MM.1S (cell line): ENCODE results near the gene TXNDC11.

Source experiments
- DNase-seq: peaks from one replicate; pipeline ENCODE4 v3.0.0-alpha.2; 2015
- H2AFZ ChIP-seq: fragments of 300-600 bp; sonication (generic); 2 replicates; pipeline ENCODE4 v1.6.0; 2016; ENCODE audit warnings: antibody characterized with exemption, low read length
- H3F3A ChIP-seq: fragments of 300-600 bp; sonication (generic); 2 replicates; pipeline ENCODE4 v1.6.1; 2016; ENCODE audit warnings: mild to moderate bottlenecking, antibody characterized with exemption, low read length, moderate library complexity, mixed read lengths; ENCODE audit not compliant: insufficient read depth
- H3K27ac ChIP-seq: fragments of 300-600 bp; sonication (generic); 2 replicates; pipeline ENCODE4 v1.5.1; 2016; ENCODE audit warnings: mild to moderate bottlenecking, low read length
- H3K27me3 ChIP-seq: fragments of 300-600 bp; sonication (generic); replicated peaks from 2 replicates; pipeline ENCODE4 v1.6.0; 2016; ENCODE audit warnings: low read length; ENCODE audit not compliant: insufficient read depth
- H3K36me3 ChIP-seq: fragments of 300-600 bp; sonication (generic); replicated peaks from 2 replicates; pipeline ENCODE4 v1.6.1; 2016; ENCODE audit warnings: mild to moderate bottlenecking, low read length, mixed read lengths; ENCODE audit not compliant: insufficient read depth
- H3K4me1 ChIP-seq: fragments of 300-600 bp; sonication (generic); 2 replicates; pipeline ENCODE4 v1.6.1; 2016; ENCODE audit warnings: low read length, mixed read lengths
- H3K4me2 ChIP-seq: fragments of 300-600 bp; sonication (generic); 2 replicates; pipeline ENCODE4 v1.6.0; 2016; ENCODE audit warnings: low read depth, low read length
- H3K4me3 ChIP-seq: fragments of 300-600 bp; sonication (generic); 2 replicates; pipeline ENCODE4 v1.5.1; 2016; ENCODE audit warnings: low read length, mixed read lengths
- H3K79me2 ChIP-seq: fragments of 300-600 bp; sonication (generic); 2 replicates; pipeline ENCODE4 v1.6.1; 2016; ENCODE audit warnings: mixed run types, low read length, mixed read lengths
- H3K9ac ChIP-seq: fragments of 300-600 bp; sonication (generic); 2 replicates; pipeline ENCODE4 v1.6.1; 2016; ENCODE audit warnings: low read length, mixed read lengths
- H3K9me2 ChIP-seq: fragments of 300-600 bp; sonication (generic); replicated peaks from 2 replicates; pipeline ENCODE4 v1.6.1; 2016; ENCODE audit warnings: mild to moderate bottlenecking, low read length, mixed read lengths; ENCODE audit not compliant: insufficient read depth
- H3K9me3 ChIP-seq: fragments of 300-600 bp; sonication (generic); replicated peaks from 2 replicates; pipeline ENCODE4 v1.6.1; 2016; ENCODE audit warnings: mild to moderate bottlenecking, low read length, mixed read lengths; ENCODE audit not compliant: insufficient read depth
- H4K20me1 ChIP-seq: fragments of 300-600 bp; sonication (generic); 2 replicates; pipeline ENCODE4 v1.6.1; 2016; ENCODE audit warnings: mild to moderate bottlenecking, low read length, moderate library complexity, mixed read lengths; ENCODE audit not compliant: insufficient read depth
- CTCF ChIP-seq: fragments of 300-600 bp; sonication (generic); IDR thresholded peaks from 2 replicates; pipeline ENCODE4 v1.5.1; 2016; ENCODE audit warnings: antibody characterized with exemption, low read length, mixed read lengths
- EZH2 ChIP-seq: fragments of 300-600 bp; sonication (generic); optimal IDR thresholded peaks from 2 replicates; pipeline ENCODE3; 2017; ENCODE audit warnings: low read depth, mild to moderate bottlenecking, antibody characterized with exemption, low read length, mixed read lengths
- EZH2phosphoT487 ChIP-seq: fragments of 300-600 bp; sonication (generic); IDR thresholded peaks from 2 replicates; pipeline ENCODE4 v1.6.1; 2018; ENCODE audit warnings: antibody characterized with exemption, low read length

TXNDC11 gene

GRCh38 chr16:11677451-11677951 is 65.2 kb downstream of the TXNDC11 start:
- H3K4me3 ChIP-seq = no peak overlapping the region
- peaks cover 80% of the 10 kb centered on the region for H3K4me1 ChIP-seq
- H3K79me2 ChIP-seq = peaks cover 90% of the 10 kb centered on the region
- peaks cover 15% of the 10 kb centered on the region for H3K36me3 ChIP-seq
- H3K9ac ChIP-seq = peak overlapping the region; percentile 4; the same call in 1 of the 2 replicates
- H3K27ac ChIP-seq = peak overlapping the region; percentile 92
- H3K4me2 ChIP-seq = no peak overlapping the region
- H2AFZ ChIP-seq = no peak overlapping the region
- no peak for TF ChIP-seq CTCF
- TF ChIP-seq EZH2 = no peak
- TF ChIP-seq EZH2phosphoT487 = no peak
- peaks cover 48% of the 10 kb centered on the region for H4K20me1 ChIP-seq
- no peaks in the 10 kb centered on the region for H3K9me2 ChIP-seq
- H3K9me3 ChIP-seq = no peaks in the 10 kb centered on the region
- H3F3A ChIP-seq = peaks cover 90% of the 10 kb centered on the region
- H3K27me3 ChIP-seq = no peaks in the 10 kb centered on the region
- DNase-seq = peak; percentile 13

- Histone ChIP-seq H3K27me3 (no peaks in the 10 kb centered on the region), H3K9me2 (no peaks in the 10 kb centered on the region), H3K79me2 (peaks cover 90% of the 10 kb centered on the region), H3K4me2 (no peak overlapping the region), H3K27ac (peak overlapping the region; percentile 92; the same call in 1 of the 2 replicates), H3K4me1 (peaks cover 80% of the 10 kb centered on the region), H4K20me1 (peaks cover 48% of the 10 kb centered on the region), H3K9me3 (no peaks in the 10 kb centered on the region), H3K4me3 (no peak overlapping the region), H3F3A (peaks cover 83% of the 10 kb centered on the region), H3K9ac (no peak overlapping the region), H2AFZ (no peak overlapping the region), H3K36me3 (peaks cover 15% of the 10 kb centered on the region)
- TF ChIP-seq EZH2phosphoT487 (no peak), EZH2 (no peak), CTCF (no peak)
- no peak for DNase-seq
Observed at GRCh38 chr16:11676799-11677198, 65.9 kb downstream of the TXNDC11 start.

- Histone ChIP-seq H3K4me1 (peaks cover 80% of the 10 kb centered on the region), H3K9ac (no peak overlapping the region), H3K4me2 (0 out of 2 replicates have a peak overlapping the region, but pooled peaks have one; percentile 16), H2AFZ (no peak overlapping the region), H3F3A (peaks cover 76% of the 10 kb centered on the region), H3K27ac (peak overlapping the region; percentile 92; the same call in 1 of the 2 replicates), H3K36me3 (peaks cover 12% of the 10 kb centered on the region), H3K27me3 (no peaks in the 10 kb centered on the region), H3K4me3 (no peak overlapping the region), H3K9me3 (no peaks in the 10 kb centered on the region), H3K9me2 (no peaks in the 10 kb centered on the region), H3K79me2 (peaks cover 90% of the 10 kb centered on the region), H4K20me1 (peaks cover 42% of the 10 kb centered on the region)
- TF ChIP-seq EZH2phosphoT487 (no peak), EZH2 (no peak), CTCF (no peak)
- DNase-seq = peak; percentile 62
Observed at GRCh38 chr16:11675561-11676511, 66.8 kb downstream of the TXNDC11 start.
